ENCODE results near the gene LCN2.

DNA sequence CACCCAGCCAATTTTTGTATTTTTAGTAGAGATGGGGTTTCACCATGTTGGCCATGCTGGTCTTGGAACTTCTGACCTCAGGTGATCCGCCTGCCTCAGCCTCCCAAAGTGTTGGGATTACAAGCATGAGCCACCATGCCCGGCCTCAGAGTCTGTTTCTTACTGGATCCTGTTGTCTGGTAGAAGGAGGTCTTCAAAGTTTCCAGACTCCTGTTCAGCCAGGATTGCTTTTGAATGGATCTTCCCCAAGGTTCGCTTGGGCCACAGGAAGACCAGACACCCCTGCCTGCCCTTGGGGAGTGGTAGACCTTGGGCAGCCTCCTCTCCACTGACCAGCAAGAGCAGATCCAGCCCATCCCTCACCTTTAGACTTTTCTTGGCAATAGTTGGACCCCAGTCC lies 7.6 kb upstream of the LCN2 start:
- no peak for TF ChIP-seq ATF1 (CRISPR knock-in tag; IDR thresholded peaks at IDR 0.05)
- TF ChIP-seq CTCF (IDR thresholded peaks at IDR 0.05), result no peak
- TF ChIP-seq NR3C1 (CRISPR knock-in tag; conservative IDR thresholded peaks at IDR 0.05; ENCODE audit: low read depth), result no peak
- TF ChIP-seq, protein P1, sequence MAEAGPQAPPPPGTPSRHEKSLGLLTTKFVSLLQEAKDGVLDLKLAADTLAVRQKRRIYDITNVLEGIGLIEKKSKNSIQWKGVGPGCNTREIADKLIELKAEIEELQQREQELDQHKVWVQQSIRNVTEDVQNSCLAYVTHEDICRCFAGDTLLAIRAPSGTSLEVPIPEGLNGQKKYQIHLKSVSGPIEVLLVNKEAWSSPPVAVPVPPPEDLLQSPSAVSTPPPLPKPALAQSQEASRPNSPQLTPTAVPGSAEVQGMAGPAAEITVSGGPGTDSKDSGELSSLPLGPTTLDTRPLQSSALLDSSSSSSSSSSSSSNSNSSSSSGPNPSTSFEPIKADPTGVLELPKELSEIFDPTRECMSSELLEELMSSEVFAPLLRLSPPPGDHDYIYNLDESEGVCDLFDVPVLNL (CRISPR knock-in tag; IDR thresholded peaks at IDR 0.05; ENCODE audit: borderline replicate concordance, low read depth), result no peak
- TF ChIP-seq ZNF423 (CRISPR knock-in tag; IDR thresholded peaks at IDR 0.05), result no peak
- TF ChIP-seq SMAD4 (CRISPR knock-in tag; IDR thresholded peaks at IDR 0.05), result no peak

Data from WTC11 (cell line).